Trophoblast cell (in vitro differentiated cells and primary cell): ENCODE data around the gene ROBO1.

Experiments used
- DNase-seq, 2 donors: peaks; one replicate each; pipeline ENCODE4 v3.0.0-alpha.2; 2016
- H2AFZ ChIP-seq: 2 replicates; pipeline ENCODE4 v1.6.1; 2013; ENCODE audit warnings: low read length, moderate library complexity, mild to moderate bottlenecking; ENCODE audit not compliant: insufficient read depth, poor library complexity
- H2AK5ac ChIP-seq: 2 replicates; pipeline ENCODE4 v1.6.1; 2013; ENCODE audit warnings: mild to moderate bottlenecking, low read length
- H2BK120ac ChIP-seq: 2 replicates; pipeline ENCODE4 v1.6.1; 2013; ENCODE audit warnings: low read length, mild to moderate bottlenecking, moderate library complexity; ENCODE audit not compliant: insufficient read depth, poor library complexity
- H2BK12ac ChIP-seq: 2 replicates; pipeline ENCODE4 v1.6.1; 2013; ENCODE audit warnings: mild to moderate bottlenecking, low read length, moderate library complexity
- H2BK5ac ChIP-seq: 2 replicates; pipeline ENCODE4 v1.6.1; 2013; ENCODE audit warnings: low read length, low read depth, moderate library complexity, mild to moderate bottlenecking; ENCODE audit not compliant: poor library complexity
- H3K14ac ChIP-seq: 2 replicates; pipeline ENCODE4 v1.6.1; 2013; ENCODE audit warnings: mild to moderate bottlenecking, low read length
- H3K18ac ChIP-seq: 2 replicates; pipeline ENCODE4 v1.6.1; 2013; ENCODE audit warnings: mild to moderate bottlenecking, low read length
- H3K23ac ChIP-seq: 2 replicates; pipeline ENCODE4 v1.6.1; 2013; ENCODE audit warnings: low read length
- H3K27ac ChIP-seq: 2 replicates; pipeline ENCODE4 v1.5.1; 2013; ENCODE audit warnings: low read depth, mild to moderate bottlenecking, inconsistent platforms, low read length, moderate library complexity
- H3K27me3 ChIP-seq: 2 replicates; pipeline ENCODE4 v1.6.1; 2013; ENCODE audit warnings: inconsistent platforms, mild to moderate bottlenecking, low read length, moderate library complexity; ENCODE audit not compliant: insufficient read depth
- H3K36me3 ChIP-seq, 2 experiments: 1 replicate in 1 of 2; 2 replicates in 1 of 2; pipeline ENCODE4 v1.6.1; 2013; ENCODE audit warnings: low read length in 2 of 2, mild to moderate bottlenecking in 2 of 2, moderate library complexity in 1 of 2; ENCODE audit not compliant: insufficient read depth in 2 of 2, control insufficient read depth in 1 of 2
- H3K4ac ChIP-seq: 2 replicates; pipeline ENCODE4 v1.6.1; 2013; ENCODE audit warnings: low read depth, mild to moderate bottlenecking, low read length, moderate library complexity
- H3K4me1 ChIP-seq, 2 experiments: 1 replicate in 1 of 2; 2 replicates in 1 of 2; pipeline ENCODE4 v1.6.1; 2013; ENCODE audit warnings: low read length in 2 of 2, mild to moderate bottlenecking in 2 of 2, moderate library complexity in 1 of 2; ENCODE audit not compliant: insufficient read depth in 2 of 2, control insufficient read depth in 1 of 2
- H3K4me2 ChIP-seq: 2 replicates; pipeline ENCODE4 v1.6.1; 2013; ENCODE audit warnings: inconsistent platforms, mild to moderate bottlenecking, low read length, moderate library complexity
- H3K4me3 ChIP-seq: 2 replicates; pipeline ENCODE4 v1.5.1; 2013; ENCODE audit warnings: mild to moderate bottlenecking, low read depth, low read length, inconsistent platforms
- H3K79me1 ChIP-seq: one replicate; pipeline ENCODE4 v1.6.1; 2013; ENCODE audit warnings: low read length
- H3K79me2 ChIP-seq: 2 replicates; pipeline ENCODE4 v1.6.1; 2013; ENCODE audit warnings: low read length, mild to moderate bottlenecking; ENCODE audit not compliant: control insufficient read depth, insufficient read depth, poor library complexity
- H3K9ac ChIP-seq: 2 replicates; pipeline ENCODE4 v1.6.1; 2013; ENCODE audit warnings: mild to moderate bottlenecking, low read length
- H3K9me3 ChIP-seq: 2 replicates; pipeline ENCODE4 v1.6.1; 2013; ENCODE audit warnings: low read depth, mild to moderate bottlenecking, control low read depth, inconsistent platforms, low read length; ENCODE audit not compliant: insufficient read depth
- H4K12ac ChIP-seq: 2 replicates; pipeline ENCODE4 v1.6.1; 2013; ENCODE audit warnings: low read depth, mild to moderate bottlenecking, low read length, moderate library complexity
- H4K8ac ChIP-seq: 2 replicates; pipeline ENCODE4 v1.6.1; 2013; ENCODE audit warnings: low read depth, mild to moderate bottlenecking, low read length, moderate library complexity
- H4K91ac ChIP-seq: one replicate; pipeline ENCODE4 v1.6.1; 2013; ENCODE audit warnings: low read depth, mild to moderate bottlenecking, low read length, moderate library complexity
- WGBS: extraction: QIAGEN DNeasy Blood & Tissue Kit; methylation state at CpG from one replicate; pipeline ENCODE4 v1.1.7; 2013; ENCODE audit warnings: missing lambda C conversion rate; ENCODE audit not compliant: insufficient read length, insufficient coverage; ENCODE audit errors: extremely low coverage; 5-methylcytosine and 5-hydroxymethylcytosine counted together

The ROBO1 gene

GRCh38 chr3:79040091-79040490 lies 727.7 kb downstream of the ROBO1 start:
- Histone ChIP-seq H3K27me3 (no peaks in the 10 kb centered on the region), H3K4me1 (no peaks in the 10 kb centered on the region)
- no CpG with 5 or more reads among the region's 6 CpGs for WGBS

GRCh38 chr3:79039192-79039591 lies 728.6 kb downstream of the ROBO1 start:
- H3K9ac ChIP-seq = no peak overlapping the region
- H3K4me1 ChIP-seq = no peaks in the 10 kb centered on the region
- no peak overlapping the region for H3K4me2 ChIP-seq
- H3K79me1 ChIP-seq = no peaks in the 10 kb centered on the region
- no peak overlapping the region for H2BK5ac ChIP-seq
- no peaks in the 10 kb centered on the region for H3K9me3 ChIP-seq
- H3K36me3 ChIP-seq = no peaks in the 10 kb centered on the region
- H3K18ac ChIP-seq = no peak overlapping the region
- no peak overlapping the region for H4K12ac ChIP-seq
- no peak overlapping the region for H3K27ac ChIP-seq
- H3K4me3 ChIP-seq = no peak overlapping the region
- no peaks in the 10 kb centered on the region for H3K27me3 ChIP-seq
- no peak overlapping the region for H2BK120ac ChIP-seq
- no peak overlapping the region for H2BK12ac ChIP-seq
- no CpG with 5 or more reads among the region's 6 CpGs for WGBS
- H4K8ac ChIP-seq = no peak overlapping the region
- H3K14ac ChIP-seq = no peak overlapping the region
- no peaks in the 10 kb centered on the region for H3K79me2 ChIP-seq
- peak in 1 of 2 donors; percentile 72 for DNase-seq
- H4K91ac ChIP-seq = no peak overlapping the region
- H2AK5ac ChIP-seq = no peak overlapping the region
- no peak overlapping the region for H3K4ac ChIP-seq
- no peak overlapping the region for H3K23ac ChIP-seq
- no peak overlapping the region for H2AFZ ChIP-seq

More at GRCh38 chr3:79040091-79040490, 727.7 kb downstream of the ROBO1 start:
- Histone ChIP-seq H2AFZ (no peak overlapping the region), H2BK120ac (no peak overlapping the region), H3K4me2 (no peak overlapping the region), H3K4me3 (no peak overlapping the region), H3K23ac (no peak overlapping the region), H3K79me2 (no peaks in the 10 kb centered on the region), H3K79me1 (no peaks in the 10 kb centered on the region), H2BK5ac (no peak overlapping the region), H2AK5ac (no peak overlapping the region), H4K91ac (no peak overlapping the region), H3K9me3 (no peaks in the 10 kb centered on the region), H3K27ac (no peak overlapping the region), H2BK12ac (no peak overlapping the region), H3K9ac (no peak overlapping the region), H4K8ac (no peak overlapping the region), H3K36me3 (no peaks in the 10 kb centered on the region), H3K18ac (no peak overlapping the region), H3K4ac (no peak overlapping the region), H4K12ac (no peak overlapping the region), H3K14ac (no peak overlapping the region)
- no peak for DNase-seq

GRCh38 chr3:79038636-79039035 lies 729.2 kb downstream of the ROBO1 start:
- Histone ChIP-seq H3K27me3 (no peaks in the 10 kb centered on the region), H2BK120ac (no peak overlapping the region), H3K4me3 (no peak overlapping the region), H3K79me2 (no peaks in the 10 kb centered on the region), H3K4ac (no peak overlapping the region), H2BK12ac (no peak overlapping the region), H4K12ac (no peak overlapping the region), H3K18ac (no peak overlapping the region), H3K14ac (no peak overlapping the region), H3K4me1 (no peaks in the 10 kb centered on the region), H4K91ac (no peak overlapping the region), H3K9ac (no peak overlapping the region), H3K9me3 (no peaks in the 10 kb centered on the region), H2AFZ (no peak overlapping the region), H3K23ac (no peak overlapping the region), H3K4me2 (no peak overlapping the region), H3K36me3 (no peaks in the 10 kb centered on the region), H4K8ac (no peak overlapping the region), H2AK5ac (no peak overlapping the region), H3K79me1 (no peaks in the 10 kb centered on the region), H3K27ac (no peak overlapping the region), H2BK5ac (no peak overlapping the region)
- no peak for DNase-seq
- WGBS = no CpG with 5 or more reads among the region's 1 CpG

- no peaks in the 10 kb centered on the region for H3K4me1 ChIP-seq
- H4K8ac ChIP-seq = no peak overlapping the region
- H3K23ac ChIP-seq = no peak overlapping the region
- no peak overlapping the region for H2AFZ ChIP-seq
- DNase-seq = no peak
- H3K18ac ChIP-seq = no peak overlapping the region
- H3K79me1 ChIP-seq = no peaks in the 10 kb centered on the region
- no peak overlapping the region for H3K27ac ChIP-seq
- no peaks in the 10 kb centered on the region for H3K36me3 ChIP-seq
- H4K91ac ChIP-seq = no peak overlapping the region
- H3K79me2 ChIP-seq = no peaks in the 10 kb centered on the region
- H3K9ac ChIP-seq = no peak overlapping the region
- no peaks in the 10 kb centered on the region for H3K9me3 ChIP-seq
- H2AK5ac ChIP-seq = no peak overlapping the region
- H4K12ac ChIP-seq = no peak overlapping the region
- no peak overlapping the region for H3K4me2 ChIP-seq
- no peak overlapping the region for H2BK120ac ChIP-seq
- H3K14ac ChIP-seq = no peak overlapping the region
- WGBS = no CpG with 5 or more reads among the region's 2 CpGs
- no peaks in the 10 kb centered on the region for H3K27me3 ChIP-seq
- H3K4me3 ChIP-seq = no peak overlapping the region
- H2BK5ac ChIP-seq = no peak overlapping the region
- H3K4ac ChIP-seq = no peak overlapping the region
- no peak overlapping the region for H2BK12ac ChIP-seq
Observed at GRCh38 chr3:79038057-79038456, 729.7 kb downstream of the ROBO1 start.
